Measurements from ENCODE around the gene TUBGCP5.

DNA sequence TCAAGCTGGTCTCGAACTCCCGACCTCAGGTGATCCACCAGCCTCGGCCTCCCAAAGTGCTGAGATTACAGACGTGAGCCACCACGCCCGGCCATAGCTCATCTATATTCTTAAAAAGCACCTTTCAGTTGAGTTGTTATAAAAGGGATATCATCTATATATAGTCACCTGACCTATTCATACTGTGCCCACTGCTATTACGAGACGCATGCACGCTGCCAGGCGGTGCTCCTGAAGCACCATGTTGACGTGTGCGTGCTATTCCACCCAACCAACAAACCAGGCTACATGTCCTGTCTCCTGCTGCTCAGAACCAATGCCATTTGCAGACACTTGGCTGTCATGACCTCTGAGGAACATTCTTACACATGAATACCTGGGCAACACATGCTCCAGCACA, 76.8 kb downstream of the TUBGCP5 start:
- TF ChIP-seq, protein P1, sequence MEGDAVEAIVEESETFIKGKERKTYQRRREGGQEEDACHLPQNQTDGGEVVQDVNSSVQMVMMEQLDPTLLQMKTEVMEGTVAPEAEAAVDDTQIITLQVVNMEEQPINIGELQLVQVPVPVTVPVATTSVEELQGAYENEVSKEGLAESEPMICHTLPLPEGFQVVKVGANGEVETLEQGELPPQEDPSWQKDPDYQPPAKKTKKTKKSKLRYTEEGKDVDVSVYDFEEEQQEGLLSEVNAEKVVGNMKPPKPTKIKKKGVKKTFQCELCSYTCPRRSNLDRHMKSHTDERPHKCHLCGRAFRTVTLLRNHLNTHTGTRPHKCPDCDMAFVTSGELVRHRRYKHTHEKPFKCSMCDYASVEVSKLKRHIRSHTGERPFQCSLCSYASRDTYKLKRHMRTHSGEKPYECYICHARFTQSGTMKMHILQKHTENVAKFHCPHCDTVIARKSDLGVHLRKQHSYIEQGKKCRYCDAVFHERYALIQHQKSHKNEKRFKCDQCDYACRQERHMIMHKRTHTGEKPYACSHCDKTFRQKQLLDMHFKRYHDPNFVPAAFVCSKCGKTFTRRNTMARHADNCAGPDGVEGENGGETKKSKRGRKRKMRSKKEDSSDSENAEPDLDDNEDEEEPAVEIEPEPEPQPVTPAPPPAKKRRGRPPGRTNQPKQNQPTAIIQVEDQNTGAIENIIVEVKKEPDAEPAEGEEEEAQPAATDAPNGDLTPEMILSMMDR (IDR thresholded peaks at IDR 0.05; ENCODE audit: low read depth, low read length, poor library complexity, severe bottlenecking) = no peak
- TF ChIP-seq EZH2phosphoT487 (IDR thresholded peaks at IDR 0.05; ENCODE audit: borderline replicate concordance, low read length) = no peak

Data from DOHH2 (cell line).